Measurements from ENCODE around the gene A4GALT. TPM values are rescaled to one million over a fixed set of nuclear protein-coding genes. Genes with fewer than 3 reads are reported as not detected.

The A4GALT gene
- total and polyA plus RNA-seq, 2 of the 13 experiments (the other 11 are each of a cell fraction or from before 2014, with no cell fraction given), result 0.09 to 1.1 TPM

- TF ChIP-seq IRF9 (CRISPR knock-in tag; IDR thresholded peaks at IDR 0.05; ENCODE audit: borderline replicate concordance) (no peak), ETS1 (CRISPR knock-in tag; IDR thresholded peaks at IDR 0.05) (no peak), ZNF530 (CRISPR knock-in tag; IDR thresholded peaks at IDR 0.05; ENCODE audit: low read depth) (no peak), PPARG (CRISPR knock-in tag; conservative IDR thresholded peaks at IDR 0.05) (no peak; the same call in 1 of the 2 replicates), ZBTB7B (CRISPR knock-in tag; IDR thresholded peaks at IDR 0.05) (peak; percentile 84), TCF7L2 (IDR thresholded peaks at IDR 0.05; ENCODE audit: low read depth, low read length) (no peak), FOSL2 (CRISPR knock-in tag; IDR thresholded peaks at IDR 0.05) (peak; percentile 35), MIER3 (CRISPR knock-in tag; IDR thresholded peaks at IDR 0.05; ENCODE audit: borderline replicate concordance) (0 out of 2 replicates have a peak, but pooled peaks have one; percentile 44), ZNF800 (CRISPR knock-in tag; IDR thresholded peaks at IDR 0.05) (no peak)
- TF ChIP-seq, protein P1, sequence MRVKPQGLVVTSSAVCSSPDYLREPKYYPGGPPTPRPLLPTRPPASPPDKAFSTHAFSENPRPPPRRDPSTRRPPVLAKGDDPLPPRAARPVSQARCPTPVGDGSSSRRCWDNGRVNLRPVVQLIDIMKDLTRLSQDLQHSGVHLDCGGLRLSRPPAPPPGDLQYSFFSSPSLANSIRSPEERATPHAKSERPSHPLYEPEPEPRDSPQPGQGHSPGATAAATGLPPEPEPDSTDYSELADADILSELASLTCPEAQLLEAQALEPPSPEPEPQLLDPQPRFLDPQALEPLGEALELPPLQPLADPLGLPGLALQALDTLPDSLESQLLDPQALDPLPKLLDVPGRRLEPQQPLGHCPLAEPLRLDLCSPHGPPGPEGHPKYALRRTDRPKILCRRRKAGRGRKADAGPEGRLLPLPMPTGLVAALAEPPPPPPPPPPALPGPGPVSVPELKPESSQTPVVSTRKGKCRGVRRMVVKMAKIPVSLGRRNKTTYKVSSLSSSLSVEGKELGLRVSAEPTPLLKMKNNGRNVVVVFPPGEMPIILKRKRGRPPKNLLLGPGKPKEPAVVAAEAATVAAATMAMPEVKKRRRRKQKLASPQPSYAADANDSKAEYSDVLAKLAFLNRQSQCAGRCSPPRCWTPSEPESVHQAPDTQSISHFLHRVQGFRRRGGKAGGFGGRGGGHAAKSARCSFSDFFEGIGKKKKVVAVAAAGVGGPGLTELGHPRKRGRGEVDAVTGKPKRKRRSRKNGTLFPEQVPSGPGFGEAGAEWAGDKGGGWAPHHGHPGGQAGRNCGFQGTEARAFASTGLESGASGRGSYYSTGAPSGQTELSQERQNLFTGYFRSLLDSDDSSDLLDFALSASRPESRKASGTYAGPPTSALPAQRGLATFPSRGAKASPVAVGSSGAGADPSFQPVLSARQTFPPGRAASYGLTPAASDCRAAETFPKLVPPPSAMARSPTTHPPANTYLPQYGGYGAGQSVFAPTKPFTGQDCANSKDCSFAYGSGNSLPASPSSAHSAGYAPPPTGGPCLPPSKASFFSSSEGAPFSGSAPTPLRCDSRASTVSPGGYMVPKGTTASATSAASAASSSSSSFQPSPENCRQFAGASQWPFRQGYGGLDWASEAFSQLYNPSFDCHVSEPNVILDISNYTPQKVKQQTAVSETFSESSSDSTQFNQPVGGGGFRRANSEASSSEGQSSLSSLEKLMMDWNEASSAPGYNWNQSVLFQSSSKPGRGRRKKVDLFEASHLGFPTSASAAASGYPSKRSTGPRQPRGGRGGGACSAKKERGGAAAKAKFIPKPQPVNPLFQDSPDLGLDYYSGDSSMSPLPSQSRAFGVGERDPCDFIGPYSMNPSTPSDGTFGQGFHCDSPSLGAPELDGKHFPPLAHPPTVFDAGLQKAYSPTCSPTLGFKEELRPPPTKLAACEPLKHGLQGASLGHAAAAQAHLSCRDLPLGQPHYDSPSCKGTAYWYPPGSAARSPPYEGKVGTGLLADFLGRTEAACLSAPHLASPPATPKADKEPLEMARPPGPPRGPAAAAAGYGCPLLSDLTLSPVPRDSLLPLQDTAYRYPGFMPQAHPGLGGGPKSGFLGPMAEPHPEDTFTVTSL (CRISPR knock-in tag; IDR thresholded peaks at IDR 0.05; ENCODE audit: borderline replicate concordance), result no peak
- TF ChIP-seq, protein P2, sequence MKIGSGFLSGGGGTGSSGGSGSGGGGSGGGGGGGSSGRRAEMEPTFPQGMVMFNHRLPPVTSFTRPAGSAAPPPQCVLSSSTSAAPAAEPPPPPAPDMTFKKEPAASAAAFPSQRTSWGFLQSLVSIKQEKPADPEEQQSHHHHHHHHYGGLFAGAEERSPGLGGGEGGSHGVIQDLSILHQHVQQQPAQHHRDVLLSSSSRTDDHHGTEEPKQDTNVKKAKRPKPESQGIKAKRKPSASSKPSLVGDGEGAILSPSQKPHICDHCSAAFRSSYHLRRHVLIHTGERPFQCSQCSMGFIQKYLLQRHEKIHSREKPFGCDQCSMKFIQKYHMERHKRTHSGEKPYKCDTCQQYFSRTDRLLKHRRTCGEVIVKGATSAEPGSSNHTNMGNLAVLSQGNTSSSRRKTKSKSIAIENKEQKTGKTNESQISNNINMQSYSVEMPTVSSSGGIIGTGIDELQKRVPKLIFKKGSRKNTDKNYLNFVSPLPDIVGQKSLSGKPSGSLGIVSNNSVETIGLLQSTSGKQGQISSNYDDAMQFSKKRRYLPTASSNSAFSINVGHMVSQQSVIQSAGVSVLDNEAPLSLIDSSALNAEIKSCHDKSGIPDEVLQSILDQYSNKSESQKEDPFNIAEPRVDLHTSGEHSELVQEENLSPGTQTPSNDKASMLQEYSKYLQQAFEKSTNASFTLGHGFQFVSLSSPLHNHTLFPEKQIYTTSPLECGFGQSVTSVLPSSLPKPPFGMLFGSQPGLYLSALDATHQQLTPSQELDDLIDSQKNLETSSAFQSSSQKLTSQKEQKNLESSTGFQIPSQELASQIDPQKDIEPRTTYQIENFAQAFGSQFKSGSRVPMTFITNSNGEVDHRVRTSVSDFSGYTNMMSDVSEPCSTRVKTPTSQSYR (CRISPR knock-in tag; IDR thresholded peaks at IDR 0.05; ENCODE audit: borderline replicate concordance), result peak; percentile 55; the same call in 1 of the 2 replicates
Observed at GRCh38 chr22:42688241-42689211, 32.1 kb downstream of the A4GALT start (continued).

All from HepG2 (cell line).